ENCODE data around the gene NOSIP. TPM values are rescaled to one million over a fixed set of nuclear protein-coding genes. Genes with fewer than 3 reads are reported as not detected.
A peak's percentile ranks its signal among the peaks of the same experiment; 100 is the strongest.

NOSIP gene
- total RNA-seq, 1 experiment from 2014 or later = 97.9 TPM

GRCh38 chr19:49614096-49614833 is 33.9 kb upstream of the NOSIP start:
- peak overlapping the region; percentile 80 for H3K27ac Mint-ChIP-seq
- H3K36me3 Mint-ChIP-seq = peaks cover 63% of the 10 kb centered on the region
- TF ChIP-seq ZNF396 (CRISPR knock-in tag; IDR thresholded peaks at IDR 0.05; ENCODE audit: borderline replicate concordance) = no peak
- no peak for TF ChIP-seq ZNF416 (CRISPR knock-in tag; IDR thresholded peaks at IDR 0.05)
- no peak for TF ChIP-seq CREB1 (CRISPR knock-in tag; IDR thresholded peaks at IDR 0.05)
- TF ChIP-seq IRF2 (CRISPR knock-in tag; IDR thresholded peaks at IDR 0.05; ENCODE audit: borderline replicate concordance, low read depth) = no peak
- no peak for TF ChIP-seq RELA (CRISPR knock-in tag; IDR thresholded peaks at IDR 0.05; ENCODE audit: borderline replicate concordance)
- POLR2A ChIA-PET = no interaction called here
- no peaks in the 10 kb centered on the region for H3K4me1 Mint-ChIP-seq
- CTCF ChIA-PET = no interaction called here
- ATAC-seq (no peak), DNase-seq (ENCODE audit: low spot score) (no peak)
- no peaks in the 10 kb centered on the region for H3K27me3 Mint-ChIP-seq (ENCODE audit: low read depth)
- no peaks in the 10 kb centered on the region for H3K9me3 Mint-ChIP-seq
- H3K4me3 Mint-ChIP-seq = no peak overlapping the region

GRCh38 chr19:49613374-49613773 is 33.0 kb upstream of the NOSIP start:
- H3K4me1 Mint-ChIP-seq = no peaks in the 10 kb centered on the region
- no peak overlapping the region for H3K27ac Mint-ChIP-seq
- H3K36me3 Mint-ChIP-seq = peaks cover 65% of the 10 kb centered on the region
- ChIA-PET POLR2A (no interaction called here), CTCF (no interaction called here)
- H3K27me3 Mint-ChIP-seq (ENCODE audit: low read depth) = no peaks in the 10 kb centered on the region
- ATAC-seq (no peak), DNase-seq (ENCODE audit: low spot score) (no peak)
- TF ChIP-seq MYBL2 (CRISPR knock-in tag; IDR thresholded peaks at IDR 0.05) (no peak), SMAD4 (CRISPR knock-in tag; IDR thresholded peaks at IDR 0.05) (no peak), TEAD1 (CRISPR knock-in tag; IDR thresholded peaks at IDR 0.05) (no peak), CREB1 (CRISPR knock-in tag; IDR thresholded peaks at IDR 0.05) (no peak), PRRX2 (CRISPR knock-in tag; IDR thresholded peaks at IDR 0.05) (no peak), ZNF512 (CRISPR knock-in tag; IDR thresholded peaks at IDR 0.05; ENCODE audit: borderline replicate concordance) (no peak), KAT7 (CRISPR knock-in tag; IDR thresholded peaks at IDR 0.05; ENCODE audit: borderline replicate concordance) (no peak), PRDM15 (CRISPR knock-in tag; IDR thresholded peaks at IDR 0.05) (no peak)
- no peak overlapping the region for H3K4me3 Mint-ChIP-seq
- no peaks in the 10 kb centered on the region for H3K9me3 Mint-ChIP-seq

GRCh38 chr19:49609499-49610092 is 29.2 kb upstream of the NOSIP start:
- H3K27ac Mint-ChIP-seq = no peak overlapping the region
- H3K4me3 Mint-ChIP-seq = no peak overlapping the region
- H3K27me3 Mint-ChIP-seq (ENCODE audit: low read depth) = no peaks in the 10 kb centered on the region
- ATAC-seq (no peak), DNase-seq (ENCODE audit: low spot score) (no peak)
- ChIA-PET CTCF (interaction anchor here (0.6 to 1.2 kb wide), 2 partner anchors 29 to 75 kb away, joined by 3 read pairs; no protein-coding TSS in a partner anchor), POLR2A (interaction anchor here (0.7 kb wide), 1 partner anchor 1864 kb away, joined by 3 read pairs; no protein-coding TSS in a partner anchor)
- no peaks in the 10 kb centered on the region for H3K4me1 Mint-ChIP-seq
- no peaks in the 10 kb centered on the region for H3K9me3 Mint-ChIP-seq
- H3K36me3 Mint-ChIP-seq = peaks cover 52% of the 10 kb centered on the region
- no peak for TF ChIP-seq ARID4B (CRISPR knock-in tag; IDR thresholded peaks at IDR 0.05; ENCODE audit: borderline replicate concordance)
- TF ChIP-seq STAT6 (CRISPR knock-in tag; conservative IDR thresholded peaks at IDR 0.05; ENCODE audit: low read depth) = no peak
- TF ChIP-seq ZNF263 (CRISPR knock-in tag; IDR thresholded peaks at IDR 0.05; ENCODE audit: low read depth) = no peak
- no peak for TF ChIP-seq RELA (CRISPR knock-in tag; IDR thresholded peaks at IDR 0.05; ENCODE audit: borderline replicate concordance)
- no peak for TF ChIP-seq JUN (CRISPR knock-in tag; IDR thresholded peaks at IDR 0.05)
- no peak for TF ChIP-seq FOXP1 (CRISPR knock-in tag; IDR thresholded peaks at IDR 0.05; ENCODE audit: borderline replicate concordance)
- TF ChIP-seq ZNF232 (CRISPR knock-in tag; IDR thresholded peaks at IDR 0.05) = no peak
- TF ChIP-seq NR1H2 (CRISPR knock-in tag; IDR thresholded peaks at IDR 0.05) = no peak
